ENCODE data around the gene CBX5. TPM values are rescaled to one million over a fixed set of nuclear protein-coding genes. Genes with fewer than 3 reads are reported as not detected.

Gene CBX5
- total and polyA plus RNA-seq, 3 experiments from 2014 or later, result 19.2 to 87.8 (median 82.0) TPM

DNA sequence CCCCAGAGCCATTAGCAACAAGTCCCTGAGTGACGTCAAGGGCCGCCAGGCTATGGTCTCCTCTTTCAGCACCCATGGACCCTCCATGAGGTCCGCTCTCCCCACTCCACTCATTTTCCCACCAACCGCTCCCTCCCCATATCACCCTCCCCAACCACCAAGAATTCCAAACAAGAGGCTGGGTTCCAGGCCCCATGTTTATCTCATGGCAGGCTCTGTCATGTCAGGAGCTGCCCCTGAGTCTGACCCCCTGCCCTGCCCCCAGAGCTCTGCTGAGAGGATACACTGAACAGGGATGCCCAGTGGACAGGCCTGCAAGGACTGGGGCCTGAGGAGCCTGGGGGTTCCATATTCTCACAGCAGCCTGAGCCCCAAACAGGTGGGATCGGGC, 69.5 kb downstream of the CBX5 start:
- Mint-ChIP-seq H3K27me3 (peaks cover 18 to 44% of the 10 kb centered on the region in 2 donors), H3K4me1 (peaks cover 4 to 20% (median 17%) of the 10 kb centered on the region in 3 donors), H3K4me3 (no peak overlapping the region), H3K27ac (no peak overlapping the region), H3K36me3 (no peaks in the 10 kb centered on the region), H3K9me3 (no peaks in the 10 kb centered on the region)
- no peaks in the 10 kb centered on the region for H3K9me3 ChIP-seq (ENCODE audit: low read length)
- H3K27me3 ChIP-seq (ENCODE audit: insufficient read depth, low read length, poor library complexity, severe bottlenecking), result no peaks in the 10 kb centered on the region
- DNase-seq, result no peak
- CTCF ChIA-PET, result interaction anchor here (1.8 to 13.7 kb wide), 4 partner anchors 8 to 206 kb away, joined by 9 to 216 read pairs (median 66); partner anchors contain the start of genes HOXC8, HOXC9 and SMUG1
- H3K4me3 ChIP-seq (ENCODE audit: low read length), result no peak overlapping the region
- H3K4me1 ChIP-seq (ENCODE audit: insufficient read depth, low read length), result peaks cover 12% of the 10 kb centered on the region
- H3K36me3 ChIP-seq (ENCODE audit: insufficient read depth, low read length), result no peaks in the 10 kb centered on the region
- H3K27ac ChIP-seq (ENCODE audit: low read depth, low read length), result no peak overlapping the region
- POLR2A ChIA-PET, result no interaction called here

DNA sequence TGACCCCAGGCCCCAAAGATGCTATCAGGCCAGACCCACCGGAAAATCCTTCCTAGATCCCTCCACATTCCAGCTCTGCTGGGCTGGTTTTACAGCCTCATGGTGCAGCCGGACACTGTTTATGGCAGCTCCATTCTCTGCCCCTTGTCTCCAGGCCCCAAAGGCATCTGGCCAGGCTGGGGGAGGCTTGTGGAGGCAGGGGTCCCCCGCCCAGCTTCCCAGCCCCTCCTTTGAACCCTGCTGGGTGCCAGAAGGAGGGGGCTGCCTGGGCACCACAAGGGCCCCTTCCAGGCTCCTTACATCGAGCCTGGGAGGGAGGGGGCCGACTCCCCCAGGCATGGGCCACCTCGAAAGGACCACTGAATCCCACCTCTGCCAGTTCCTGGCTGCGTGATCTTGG, 71.3 kb downstream of the CBX5 start:
- Histone ChIP-seq H3K27ac (ENCODE audit: low read depth, low read length) (no peak overlapping the region), H3K36me3 (ENCODE audit: insufficient read depth, low read length) (no peaks in the 10 kb centered on the region), H3K27me3 (ENCODE audit: insufficient read depth, low read length, poor library complexity, severe bottlenecking) (no peaks in the 10 kb centered on the region), H3K4me1 (ENCODE audit: insufficient read depth, low read length) (no peaks in the 10 kb centered on the region), H3K9me3 (ENCODE audit: low read length) (no peaks in the 10 kb centered on the region), H3K4me3 (ENCODE audit: low read length) (no peak overlapping the region)
- H3K4me1 Mint-ChIP-seq, result peaks cover 0 to 7% (median 6%) of the 10 kb centered on the region in 3 donors
- H3K4me3 Mint-ChIP-seq, result no peak overlapping the region
- no peak for DNase-seq
- no peak overlapping the region for H3K27ac Mint-ChIP-seq
- H3K27me3 Mint-ChIP-seq, result peaks cover 29 to 57% of the 10 kb centered on the region in 2 donors
- ChIA-PET CTCF (interaction anchor here (0.7 to 13.7 kb wide), 13 partner anchors 8 to 465 kb away, joined by 3 to 216 read pairs (median 5); partner anchors contain the start of genes HOXC4, HOXC8, HOXC9 and SMUG1), POLR2A (no interaction called here)
- H3K36me3 Mint-ChIP-seq, result no peaks in the 10 kb centered on the region
- H3K9me3 Mint-ChIP-seq, result no peaks in the 10 kb centered on the region

DNA sequence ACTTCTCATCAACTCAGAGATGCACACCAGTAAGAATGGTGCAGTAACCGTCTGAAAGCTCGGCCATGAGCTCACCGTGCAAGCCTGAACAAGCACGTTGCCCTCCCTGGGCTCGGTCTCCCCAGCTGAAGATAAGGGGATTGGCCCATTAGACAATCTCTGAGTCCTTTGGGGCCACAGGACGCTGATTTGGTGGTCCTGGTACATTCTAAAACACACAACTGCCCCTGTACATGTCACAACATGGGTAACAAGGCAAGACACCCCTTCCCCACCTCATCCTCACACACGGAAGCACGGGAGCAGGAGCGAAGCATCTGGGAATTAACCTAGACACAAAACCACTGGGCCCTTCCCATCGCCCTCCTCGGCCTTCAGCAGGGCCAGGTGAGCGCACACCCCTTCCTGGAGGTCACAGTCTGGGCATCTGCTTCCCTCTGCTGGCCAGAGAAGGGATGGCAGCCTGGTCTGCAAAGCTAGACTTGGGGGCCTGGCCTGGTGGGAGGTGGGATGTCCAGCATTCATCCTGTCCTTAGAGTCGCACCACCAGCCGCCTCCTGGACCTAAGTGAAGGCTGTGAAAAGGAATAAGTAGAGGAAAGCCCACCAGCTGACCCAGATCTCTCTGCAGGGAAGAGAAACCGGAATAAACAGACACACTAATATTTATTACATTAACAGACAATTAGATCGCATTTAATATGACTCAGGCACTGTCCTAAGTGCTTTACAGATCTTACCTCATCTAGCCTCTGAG, 72.2 kb downstream of the CBX5 start:
- Histone ChIP-seq H3K9me3 (ENCODE audit: low read length) (no peaks in the 10 kb centered on the region), H3K27me3 (ENCODE audit: insufficient read depth, low read length, poor library complexity, severe bottlenecking) (no peaks in the 10 kb centered on the region), H3K4me1 (ENCODE audit: insufficient read depth, low read length) (no peaks in the 10 kb centered on the region), H3K4me3 (ENCODE audit: low read length) (no peak overlapping the region), H3K36me3 (ENCODE audit: insufficient read depth, low read length) (no peaks in the 10 kb centered on the region), H3K27ac (ENCODE audit: low read depth, low read length) (no peak overlapping the region)
- H3K9me3 Mint-ChIP-seq, result no peaks in the 10 kb centered on the region
- H3K4me1 Mint-ChIP-seq, result peaks cover 0 to 7% (median 6%) of the 10 kb centered on the region in 3 donors
- peak; percentile 56 to 82 (median 66) for DNase-seq
- H3K27ac Mint-ChIP-seq, result peak overlapping the region in 1 of 8 donors; percentile 39
- POLR2A ChIA-PET, result no interaction called here
- CTCF ChIA-PET, result interaction anchor here (0.7 to 13.7 kb wide), 18 partner anchors 9 to 464 kb away, joined by 3 to 216 read pairs (median 5); partner anchors contain the start of genes HOXC4, HOXC5, HOXC8 and HOXC9
- H3K4me3 Mint-ChIP-seq, result no peak overlapping the region
- H3K36me3 Mint-ChIP-seq, result no peaks in the 10 kb centered on the region
- peaks cover 28 to 60% of the 10 kb centered on the region in 2 donors for H3K27me3 Mint-ChIP-seq

DNA sequence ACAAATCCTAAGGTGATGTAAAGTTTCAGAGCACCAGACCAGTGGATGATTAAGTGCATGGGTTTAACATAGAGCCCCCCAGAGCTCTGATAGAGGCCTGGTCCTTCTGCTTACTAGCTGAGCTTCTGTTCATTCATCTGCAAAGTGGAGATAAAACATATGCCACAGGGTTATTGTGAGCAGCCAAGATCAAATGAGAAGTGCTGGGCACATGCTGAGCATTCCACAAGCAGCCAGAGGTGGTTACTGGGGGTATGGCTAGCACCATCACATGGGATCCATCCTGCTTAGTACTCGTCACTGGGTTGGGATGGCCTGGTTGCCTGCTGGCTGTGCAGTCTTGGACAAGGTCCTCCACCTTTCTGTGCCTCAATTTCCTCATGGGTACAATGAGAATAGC, 73.1 kb downstream of the CBX5 start:
- H3K36me3 ChIP-seq (ENCODE audit: insufficient read depth, low read length), result no peaks in the 10 kb centered on the region
- no peaks in the 10 kb centered on the region for H3K4me1 ChIP-seq (ENCODE audit: insufficient read depth, low read length)
- H3K27ac Mint-ChIP-seq, result no peak overlapping the region
- no peak overlapping the region for H3K27ac ChIP-seq (ENCODE audit: low read depth, low read length)
- H3K9me3 ChIP-seq (ENCODE audit: low read length), result no peaks in the 10 kb centered on the region
- no peaks in the 10 kb centered on the region for H3K9me3 Mint-ChIP-seq
- ChIA-PET POLR2A (no interaction called here), CTCF (interaction anchor here (0.7 to 13.7 kb wide), 10 partner anchors 9 to 219 kb away, joined by 3 to 216 read pairs (median 10); partner anchors contain the start of genes HOXC5, HOXC8, HOXC9 and SMUG1)
- no peak overlapping the region for H3K4me3 Mint-ChIP-seq
- DNase-seq, result no peak
- H3K27me3 ChIP-seq (ENCODE audit: insufficient read depth, low read length, poor library complexity, severe bottlenecking), result no peaks in the 10 kb centered on the region
- H3K36me3 Mint-ChIP-seq, result no peaks in the 10 kb centered on the region
- peaks cover 0 to 7% (median 6%) of the 10 kb centered on the region in 3 donors for H3K4me1 Mint-ChIP-seq
- no peak overlapping the region for H3K4me3 ChIP-seq (ENCODE audit: low read length)
- H3K27me3 Mint-ChIP-seq, result peaks cover 25 to 63% of the 10 kb centered on the region in 2 donors

DNA sequence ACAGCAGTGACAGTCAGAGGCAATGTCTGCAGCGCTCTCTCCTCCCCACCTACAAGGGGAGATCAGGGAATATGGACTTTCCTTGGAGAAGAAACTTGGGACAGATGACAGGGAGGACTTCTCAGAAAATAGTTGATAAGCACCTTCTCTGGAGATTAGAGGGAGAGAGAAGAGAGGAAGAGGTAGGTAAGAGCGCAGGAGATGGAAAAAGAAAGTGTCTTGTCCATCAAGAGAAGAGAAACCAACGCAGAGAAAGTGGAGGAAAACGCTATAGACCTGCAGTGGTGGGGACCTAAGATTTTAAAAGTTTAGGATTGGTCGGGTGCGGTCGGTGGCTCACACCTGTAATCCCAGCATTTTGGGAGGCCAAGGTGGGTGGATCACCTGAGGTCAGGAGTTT, 75.6 kb downstream of the CBX5 start:
- no peaks in the 10 kb centered on the region for H3K36me3 Mint-ChIP-seq
- POLR2A ChIA-PET, result no interaction called here
- peaks cover 35 to 68% of the 10 kb centered on the region in 2 donors for H3K27me3 Mint-ChIP-seq
- Histone ChIP-seq H3K9me3 (ENCODE audit: low read length) (no peaks in the 10 kb centered on the region), H3K27ac (ENCODE audit: low read depth, low read length) (no peak overlapping the region), H3K4me3 (ENCODE audit: low read length) (no peak overlapping the region), H3K36me3 (ENCODE audit: insufficient read depth, low read length) (no peaks in the 10 kb centered on the region), H3K27me3 (ENCODE audit: insufficient read depth, low read length, poor library complexity, severe bottlenecking) (peaks cover 9% of the 10 kb centered on the region), H3K4me1 (ENCODE audit: insufficient read depth, low read length) (no peaks in the 10 kb centered on the region)
- H3K27ac Mint-ChIP-seq, result no peak overlapping the region
- CTCF ChIA-PET, result interaction anchor here (1.0 to 13.7 kb wide), 5 partner anchors 12 to 200 kb away, joined by 3 to 216 read pairs (median 36); partner anchors contain the start of genes HOXC5, HOXC8, HOXC9 and SMUG1
- no peaks in the 10 kb centered on the region for H3K9me3 Mint-ChIP-seq
- no peak for DNase-seq
- no peak overlapping the region for H3K4me3 Mint-ChIP-seq
- H3K4me1 Mint-ChIP-seq, result peaks cover 0 to 7% (median 6%) of the 10 kb centered on the region in 3 donors

DNA sequence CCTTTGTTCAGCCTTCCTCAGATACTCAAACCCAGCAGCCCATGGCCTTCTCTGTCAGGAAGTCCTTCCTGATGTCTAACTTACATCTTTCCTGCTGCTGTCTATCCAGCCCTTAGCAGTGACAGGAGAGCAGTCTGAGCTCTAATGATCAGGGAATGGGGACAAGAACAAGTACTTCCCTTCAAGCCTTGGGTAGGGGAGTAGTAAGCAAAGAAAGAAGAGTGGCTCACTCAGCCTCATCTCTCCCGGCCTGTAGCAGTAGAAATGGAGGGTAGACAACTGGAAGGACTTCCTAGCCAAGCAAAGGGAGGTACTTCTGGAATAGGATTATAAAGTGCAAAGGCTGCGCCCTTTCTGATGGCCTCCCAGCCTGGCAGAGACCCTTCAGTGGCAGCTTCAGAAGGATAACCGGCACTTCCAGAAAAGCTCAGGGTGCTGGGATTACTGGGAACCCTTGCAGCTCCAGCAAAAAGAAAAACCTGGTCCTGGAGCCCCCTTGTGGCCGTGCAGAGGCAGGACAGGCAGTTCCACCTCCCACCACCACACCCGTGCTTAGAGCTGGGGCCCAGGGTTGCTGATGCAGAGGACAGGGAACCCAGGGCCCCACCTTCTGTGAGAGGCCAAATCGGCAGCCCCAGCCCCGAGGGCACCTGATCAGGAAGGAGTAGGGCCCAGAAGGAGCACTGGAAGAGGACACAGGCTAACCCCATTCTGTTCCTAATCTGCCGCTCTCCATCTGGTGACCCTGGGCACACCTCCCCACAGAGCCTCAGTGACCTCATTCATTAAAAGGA, 78.7 kb downstream of the CBX5 start:
- Mint-ChIP-seq H3K27me3 (peaks cover 57 to 79% of the 10 kb centered on the region in 2 donors), H3K27ac (no peak overlapping the region), H3K4me3 (no peak overlapping the region), H3K36me3 (no peaks in the 10 kb centered on the region), H3K4me1 (no peaks in the 10 kb centered on the region), H3K9me3 (no peaks in the 10 kb centered on the region)
- POLR2A ChIA-PET, result no interaction called here
- Histone ChIP-seq H3K4me3 (ENCODE audit: low read length) (no peak overlapping the region), H3K27ac (ENCODE audit: low read depth, low read length) (no peak overlapping the region), H3K36me3 (ENCODE audit: insufficient read depth, low read length) (no peaks in the 10 kb centered on the region), H3K27me3 (ENCODE audit: insufficient read depth, low read length, poor library complexity, severe bottlenecking) (peaks cover 17% of the 10 kb centered on the region), H3K4me1 (ENCODE audit: insufficient read depth, low read length) (no peaks in the 10 kb centered on the region), H3K9me3 (ENCODE audit: low read length) (no peaks in the 10 kb centered on the region)
- CTCF ChIA-PET, result interaction anchor here (0.7 to 13.7 kb wide), 25 partner anchors 8 to 494 kb away, joined by 3 to 216 read pairs (median 4); partner anchors contain the start of genes HOXC10, HOXC11, HOXC4 and HOXC5
- peak; percentile 58 to 77 (median 60) for DNase-seq

DNA sequence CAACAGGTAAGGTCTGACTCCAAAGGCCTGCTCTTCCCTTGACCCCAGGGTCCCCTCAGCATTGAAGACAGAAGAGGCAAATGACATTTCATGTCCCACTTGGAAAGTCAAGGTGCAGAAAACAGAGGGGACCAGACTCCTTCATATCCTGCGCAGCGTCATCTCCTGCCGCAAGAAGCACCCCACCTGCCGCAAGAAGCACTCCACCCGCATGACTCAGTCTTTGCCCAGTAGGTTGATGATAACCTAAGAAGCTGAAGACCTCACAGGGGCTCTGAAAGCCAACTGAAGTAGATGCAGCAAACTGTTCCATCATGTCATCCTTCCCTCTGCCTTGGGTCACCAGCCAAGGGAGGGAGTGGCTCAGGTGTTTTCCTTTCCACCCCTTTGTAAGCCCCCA, 79.5 kb downstream of the CBX5 start:
- CTCF ChIA-PET, result interaction anchor here (1.1 to 13.7 kb wide), 14 partner anchors 9 to 236 kb away, joined by 3 to 216 read pairs (median 5); partner anchors contain the start of genes HOXC10, HOXC5, HOXC6 and HOXC8
- Histone ChIP-seq H3K27ac (ENCODE audit: low read depth, low read length) (no peak overlapping the region), H3K9me3 (ENCODE audit: low read length) (no peaks in the 10 kb centered on the region), H3K4me1 (ENCODE audit: insufficient read depth, low read length) (no peaks in the 10 kb centered on the region), H3K27me3 (ENCODE audit: insufficient read depth, low read length, poor library complexity, severe bottlenecking) (peaks cover 23% of the 10 kb centered on the region), H3K4me3 (ENCODE audit: low read length) (no peak overlapping the region), H3K36me3 (ENCODE audit: insufficient read depth, low read length) (no peaks in the 10 kb centered on the region)
- no peak for DNase-seq
- Mint-ChIP-seq H3K4me1 (peaks cover 0 to 3% (median 0%) of the 10 kb centered on the region in 3 donors), H3K36me3 (no peaks in the 10 kb centered on the region), H3K27me3 (peaks cover 59 to 78% of the 10 kb centered on the region in 2 donors), H3K4me3 (no peak overlapping the region), H3K27ac (no peak overlapping the region), H3K9me3 (no peaks in the 10 kb centered on the region)
- POLR2A ChIA-PET, result no interaction called here
